Measurements from ENCODE around the gene ADRM1. TPM values are rescaled to one million over a fixed set of nuclear protein-coding genes. Genes with fewer than 3 reads are reported as not detected.

ADRM1 gene
- total RNA-seq, 2 experiments from 2014 or later, result 136 to 139 TPM

- H3K27me3 Mint-ChIP-seq, result no peaks in the 10 kb centered on the region
- no peak overlapping the region for H3K4me3 Mint-ChIP-seq
- peaks cover 2% of the 10 kb centered on the region for H3K36me3 Mint-ChIP-seq
- H3K9me3 Mint-ChIP-seq, result no peaks in the 10 kb centered on the region
- no peak overlapping the region for H3K27ac Mint-ChIP-seq
- H3K4me1 Mint-ChIP-seq, result no peaks in the 10 kb centered on the region
- DNase-seq, result no peak
Measured at GRCh38 chr20:62287759-62288534, 14.8 kb upstream of the ADRM1 start.

DNA sequence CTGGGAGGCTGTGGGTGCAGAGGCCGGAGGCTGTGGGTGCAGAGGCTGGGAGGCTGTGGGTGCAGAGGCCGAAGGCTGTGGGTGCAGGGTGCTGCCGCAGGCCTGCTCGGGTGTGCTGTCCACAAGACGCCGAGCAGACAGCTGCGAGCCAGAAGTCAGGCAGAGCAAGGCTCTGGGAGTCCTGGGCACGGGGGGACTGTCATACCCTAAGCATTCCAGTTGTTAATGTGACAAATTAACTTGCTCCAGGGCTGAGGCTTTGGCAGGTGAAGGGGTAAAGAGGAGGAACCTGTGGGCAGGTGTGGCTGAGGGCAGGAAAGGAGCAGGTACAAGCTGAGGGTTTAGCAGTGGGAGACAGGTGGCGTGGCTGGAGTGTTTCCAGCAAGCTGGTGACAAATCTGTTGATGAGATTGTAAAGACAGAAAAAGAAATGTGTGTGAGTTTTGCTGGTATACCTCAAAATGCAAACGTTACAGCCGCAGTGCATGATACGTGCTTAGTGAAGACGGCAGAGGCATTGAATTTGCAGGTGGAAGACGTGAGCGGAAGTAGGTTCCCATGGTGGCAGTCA lies 14.2 kb upstream of the ADRM1 start:
- Mint-ChIP-seq H3K4me1 (no peaks in the 10 kb centered on the region), H3K27ac (no peak overlapping the region), H3K9me3 (no peaks in the 10 kb centered on the region), H3K4me3 (no peak overlapping the region), H3K36me3 (peaks cover 2% of the 10 kb centered on the region), H3K27me3 (no peaks in the 10 kb centered on the region)
- no peak for DNase-seq

- no peaks in the 10 kb centered on the region for H3K4me1 Mint-ChIP-seq
- H3K9me3 Mint-ChIP-seq, result no peaks in the 10 kb centered on the region
- no peaks in the 10 kb centered on the region for H3K27me3 Mint-ChIP-seq
- peaks cover 2% of the 10 kb centered on the region for H3K36me3 Mint-ChIP-seq
- no peak overlapping the region for H3K4me3 Mint-ChIP-seq
- H3K27ac Mint-ChIP-seq, result no peak overlapping the region
- no peak for DNase-seq
Measured at GRCh38 chr20:62289131-62289530, 13.7 kb upstream of the ADRM1 start.

DNA sequence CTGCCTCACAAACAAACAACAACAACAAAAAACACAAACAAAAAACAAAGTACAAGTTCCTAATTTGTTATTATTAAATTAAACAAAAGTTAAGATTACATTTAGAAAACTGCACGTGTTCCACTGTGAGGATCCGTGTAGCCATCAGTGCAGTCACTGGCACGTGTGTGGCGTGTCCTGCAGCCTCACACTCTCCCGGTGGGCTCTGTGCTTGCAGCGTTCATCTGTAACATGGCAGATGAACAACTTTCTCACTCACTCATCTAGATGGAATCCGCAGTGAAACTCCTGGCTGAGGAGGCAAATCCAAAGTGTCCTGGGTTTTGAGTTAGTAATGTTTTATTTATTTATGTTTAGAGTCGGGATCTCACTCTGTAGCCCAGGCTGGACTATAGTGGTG lies 12.9 kb upstream of the ADRM1 start:
- H3K4me1 Mint-ChIP-seq, result no peaks in the 10 kb centered on the region
- H3K27ac Mint-ChIP-seq, result no peak overlapping the region
- DNase-seq, result no peak
- H3K36me3 Mint-ChIP-seq, result peaks cover 2% of the 10 kb centered on the region
- H3K27me3 Mint-ChIP-seq, result no peaks in the 10 kb centered on the region
- no peak overlapping the region for H3K4me3 Mint-ChIP-seq
- no peaks in the 10 kb centered on the region for H3K9me3 Mint-ChIP-seq

DNA sequence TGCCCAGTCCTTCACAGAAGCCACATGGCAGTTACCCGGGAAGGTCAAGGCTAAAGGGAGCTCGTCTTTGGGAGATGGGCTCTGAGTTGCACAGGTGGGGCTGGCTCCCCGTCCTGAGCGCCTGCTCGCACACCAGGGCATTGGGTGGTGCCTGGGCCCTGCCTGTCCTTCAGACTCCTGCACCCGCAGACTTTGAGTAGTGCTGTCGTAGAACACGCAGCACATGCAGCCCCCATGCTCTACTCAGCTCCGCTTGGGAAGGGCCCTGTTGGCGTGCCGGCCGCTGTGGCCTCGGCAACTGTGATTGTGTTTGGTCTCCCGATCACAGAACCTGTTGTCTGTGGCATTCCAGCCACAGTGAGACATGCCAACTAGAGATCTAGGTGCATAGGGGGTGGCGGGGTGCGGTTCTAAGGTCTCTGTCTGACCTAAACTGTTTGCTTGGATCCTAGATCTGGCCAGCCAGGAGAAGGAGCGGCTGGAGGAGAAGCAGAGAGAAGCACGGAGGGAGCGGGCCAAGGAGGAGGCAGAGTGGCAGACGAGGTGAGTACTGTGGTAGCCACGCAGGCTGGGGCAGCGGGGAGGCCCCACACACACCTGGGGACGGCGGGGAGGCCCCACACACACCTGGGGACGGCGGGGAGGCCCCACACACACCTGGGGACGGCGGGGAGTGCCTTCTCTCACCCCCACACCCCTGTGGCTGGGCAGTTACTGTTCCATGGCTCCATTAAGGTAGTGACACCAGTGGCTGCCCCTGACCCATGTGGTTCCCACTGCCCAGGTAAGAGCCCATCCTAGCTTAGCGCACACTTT lies 11.3 kb upstream of the ADRM1 start:
- Mint-ChIP-seq H3K27ac (no peak overlapping the region), H3K9me3 (no peaks in the 10 kb centered on the region), H3K4me3 (no peak overlapping the region), H3K36me3 (no peaks in the 10 kb centered on the region), H3K27me3 (no peaks in the 10 kb centered on the region), H3K4me1 (no peaks in the 10 kb centered on the region)
- DNase-seq, result no peak

DNA sequence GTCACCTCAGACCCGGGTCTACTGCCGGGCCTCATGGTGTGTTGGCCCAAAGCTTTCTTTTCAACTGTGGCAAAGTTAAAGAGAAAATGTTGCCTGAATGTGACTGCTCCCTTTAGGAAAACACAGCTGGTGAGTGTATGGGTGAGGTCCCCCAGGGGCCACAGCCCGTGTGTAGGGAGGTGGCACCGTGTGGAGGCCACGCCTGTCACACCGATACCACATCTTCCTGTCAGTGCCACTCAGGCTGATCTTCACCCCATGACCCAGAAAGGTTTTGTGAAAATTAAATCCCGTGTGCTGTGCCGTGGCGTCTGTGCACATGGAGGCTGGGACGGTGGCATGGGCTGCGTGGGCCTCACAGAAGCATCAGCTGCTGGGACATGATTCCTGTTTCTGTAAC lies 10.7 kb upstream of the ADRM1 start:
- H3K36me3 Mint-ChIP-seq, result no peaks in the 10 kb centered on the region

GRCh38 chr20:62293111-62293784 lies 9.5 kb upstream of the ADRM1 start:
- Mint-ChIP-seq H3K27me3 (no peaks in the 10 kb centered on the region), H3K27ac (no peak overlapping the region), H3K36me3 (no peaks in the 10 kb centered on the region), H3K4me1 (no peaks in the 10 kb centered on the region), H3K9me3 (no peaks in the 10 kb centered on the region), H3K4me3 (no peak overlapping the region)
- no peak for DNase-seq

More for the DNA sequence above, 10.7 kb upstream of the ADRM1 start:
- Mint-ChIP-seq H3K4me1 (no peaks in the 10 kb centered on the region), H3K27me3 (no peaks in the 10 kb centered on the region), H3K9me3 (no peaks in the 10 kb centered on the region), H3K4me3 (no peak overlapping the region), H3K27ac (no peak overlapping the region)
- DNase-seq, result no peak

- no peaks in the 10 kb centered on the region for H3K36me3 Mint-ChIP-seq
- H3K27ac Mint-ChIP-seq, result no peak overlapping the region
- no peak for DNase-seq
- no peaks in the 10 kb centered on the region for H3K9me3 Mint-ChIP-seq
- H3K27me3 Mint-ChIP-seq, result no peaks in the 10 kb centered on the region
- H3K4me3 Mint-ChIP-seq, result no peak overlapping the region
- no peaks in the 10 kb centered on the region for H3K4me1 Mint-ChIP-seq
Measured at GRCh38 chr20:62293946-62294345, 8.9 kb upstream of the ADRM1 start.

GRCh38 chr20:62294516-62294915 lies 8.3 kb upstream of the ADRM1 start:
- H3K27me3 Mint-ChIP-seq, result no peaks in the 10 kb centered on the region
- H3K9me3 Mint-ChIP-seq, result no peaks in the 10 kb centered on the region
- H3K4me3 Mint-ChIP-seq, result no peak overlapping the region
- DNase-seq, result no peak
- H3K4me1 Mint-ChIP-seq, result no peaks in the 10 kb centered on the region
- H3K36me3 Mint-ChIP-seq, result no peaks in the 10 kb centered on the region
- no peak overlapping the region for H3K27ac Mint-ChIP-seq

DNA sequence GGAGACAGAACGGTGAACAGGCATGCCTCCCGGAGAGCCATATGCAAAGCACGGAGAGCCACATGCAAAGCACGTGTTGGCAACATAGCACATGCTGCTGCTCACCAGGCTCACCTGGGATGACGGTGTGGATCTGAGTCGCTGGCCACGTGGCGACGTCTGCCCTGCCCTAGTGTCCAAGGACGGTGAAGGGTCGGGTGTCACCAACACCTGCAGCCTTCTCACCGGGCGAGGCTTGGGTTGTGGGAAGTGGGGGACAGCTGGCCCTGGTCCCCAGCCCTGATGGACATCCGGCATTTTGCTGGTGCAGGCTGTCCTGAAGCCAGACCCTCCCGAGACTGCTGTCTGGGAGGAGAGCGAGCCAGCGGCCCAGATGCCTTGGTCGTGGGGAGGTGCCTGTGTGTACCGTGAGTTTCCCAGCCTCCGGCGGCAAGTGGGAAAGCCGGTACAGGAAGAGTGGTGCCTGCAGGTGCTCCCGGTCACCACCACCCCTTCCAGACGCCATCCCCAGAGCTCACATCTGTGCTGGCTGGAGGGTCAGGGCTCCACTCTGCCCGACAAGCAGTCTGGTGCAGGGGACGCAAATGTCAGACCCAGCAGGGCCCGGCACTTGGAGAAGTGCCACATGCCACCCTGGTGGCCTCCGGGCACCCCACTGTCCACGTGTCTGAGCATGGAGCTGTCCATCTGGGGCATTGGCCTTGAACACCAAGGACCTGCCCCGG lies 5.9 kb upstream of the ADRM1 start:
- peaks cover 2% of the 10 kb centered on the region for H3K36me3 Mint-ChIP-seq
- no peak for DNase-seq
- H3K27me3 Mint-ChIP-seq, result no peaks in the 10 kb centered on the region
- H3K27ac Mint-ChIP-seq, result no peak overlapping the region
- H3K4me3 Mint-ChIP-seq, result no peak overlapping the region
- no peaks in the 10 kb centered on the region for H3K9me3 Mint-ChIP-seq
- H3K4me1 Mint-ChIP-seq, result peaks cover 4% of the 10 kb centered on the region

GRCh38 chr20:62297449-62298227 lies 5.2 kb upstream of the ADRM1 start:
- Mint-ChIP-seq H3K4me1 (peaks cover 6% of the 10 kb centered on the region), H3K36me3 (peaks cover 2% of the 10 kb centered on the region), H3K27me3 (no peaks in the 10 kb centered on the region), H3K9me3 (no peaks in the 10 kb centered on the region), H3K4me3 (no peak overlapping the region), H3K27ac (no peak overlapping the region)
- DNase-seq, result no peak

DNA sequence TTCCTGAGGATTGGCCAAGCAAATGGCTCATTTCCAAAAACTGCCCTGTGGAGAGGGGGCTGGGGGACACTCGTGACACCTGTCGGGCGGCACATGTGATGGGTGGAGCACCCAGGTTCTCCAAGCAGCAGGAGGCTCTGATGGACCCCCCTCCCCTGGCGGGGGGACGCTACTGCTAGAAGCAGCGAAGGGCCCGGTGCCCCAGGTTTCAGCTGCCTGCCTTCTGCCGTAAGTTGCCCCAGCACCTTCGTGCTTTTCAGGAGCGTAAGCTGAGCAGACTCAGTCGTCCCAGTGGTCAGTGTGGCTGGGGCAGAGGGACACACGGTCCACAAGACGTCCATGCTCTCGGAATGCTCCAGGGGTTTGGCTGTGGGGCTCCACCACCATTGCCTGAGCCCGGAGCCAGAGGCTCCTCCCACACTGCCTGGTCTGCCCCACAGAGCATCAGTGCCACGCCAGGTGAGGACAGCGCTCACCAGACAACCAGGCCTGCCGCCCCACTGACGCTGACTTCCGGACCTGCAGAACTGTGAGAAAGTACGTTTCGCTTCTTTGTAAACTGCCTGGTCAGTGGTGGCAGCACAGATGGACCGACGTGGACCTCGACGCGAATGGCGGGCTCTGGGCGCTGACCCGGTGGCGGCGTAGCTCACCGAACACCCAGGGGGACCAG lies 4.1 kb upstream of the ADRM1 start:
- Mint-ChIP-seq H3K9me3 (no peaks in the 10 kb centered on the region), H3K4me1 (peaks cover 6% of the 10 kb centered on the region), H3K27ac (no peak overlapping the region), H3K36me3 (peaks cover 6% of the 10 kb centered on the region), H3K27me3 (no peaks in the 10 kb centered on the region), H3K4me3 (no peak overlapping the region)
- DNase-seq, result no peak

GRCh38 chr20:62299666-62300236 lies 3.0 kb upstream of the ADRM1 start:
- H3K4me1 Mint-ChIP-seq, result peaks cover 11% of the 10 kb centered on the region
- H3K36me3 Mint-ChIP-seq, result peaks cover 14% of the 10 kb centered on the region
- H3K27ac Mint-ChIP-seq, result no peak overlapping the region

More at GRCh38 chr20:62299666-62300236, 3.0 kb upstream of the ADRM1 start:
- no peaks in the 10 kb centered on the region for H3K27me3 Mint-ChIP-seq
- H3K4me3 Mint-ChIP-seq, result no peak overlapping the region
- H3K9me3 Mint-ChIP-seq, result no peaks in the 10 kb centered on the region
- DNase-seq, result no peak
